ENCODE measurements around the gene ARHGEF2. TPM values are rescaled to one million over a fixed set of nuclear protein-coding genes. Genes with fewer than 3 reads are reported as not detected.
A peak's percentile ranks its signal among the peaks of the same experiment; 100 is the strongest.

The ARHGEF2 gene
- total RNA-seq, 1 experiment from 2014 or later: 85.0 TPM

DNA sequence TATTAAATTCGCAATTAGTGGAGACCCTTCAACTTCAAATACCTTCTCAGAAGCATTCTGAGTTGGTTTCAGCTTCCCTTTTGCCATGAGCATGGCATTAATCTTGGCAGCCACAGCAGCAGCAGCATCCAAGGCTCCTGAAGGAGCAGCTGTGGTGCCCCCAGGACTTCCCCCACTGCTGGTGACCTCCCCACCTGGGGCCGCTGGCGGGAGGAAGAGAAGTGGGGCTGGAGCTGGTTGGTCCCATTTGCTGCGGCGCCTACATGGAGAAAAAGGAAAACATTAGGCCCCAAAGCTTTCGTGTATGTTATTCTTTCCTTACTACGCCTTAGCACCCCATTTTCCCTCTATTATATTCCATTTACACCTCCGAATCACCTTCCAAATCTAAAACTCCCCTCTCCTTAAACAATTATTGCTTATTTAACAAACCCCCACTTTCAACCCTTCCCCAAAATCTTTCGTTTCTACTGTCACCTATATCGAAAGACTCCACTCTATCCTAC is 44.7 kb downstream of the ARHGEF2 start:
- peak overlapping the region; percentile 45; the same call in 1 of the 2 replicates for H2AFZ ChIP-seq
- peaks cover 45% of the 10 kb centered on the region for H3K36me3 ChIP-seq (ENCODE audit: low read depth)
- intact Hi-C loops (cut with micrococcal nuclease; ENCODE audit: unreplicated experiment): loop anchor here (5.0 to 10.0 kb wide), 2 partner anchors 69 to 281 kb away; partner anchors contain the start of gene PMF1
- BruUV-seq (replicated peaks): no TSS peak
- H4K20me1 ChIP-seq (ENCODE audit: insufficient read depth): peaks cover 34% of the 10 kb centered on the region
- peaks cover 46% of the 10 kb centered on the region for H3K4me1 ChIP-seq (replicated peaks; ENCODE audit: insufficient read depth)
- TF ChIP-seq, protein P1, sequence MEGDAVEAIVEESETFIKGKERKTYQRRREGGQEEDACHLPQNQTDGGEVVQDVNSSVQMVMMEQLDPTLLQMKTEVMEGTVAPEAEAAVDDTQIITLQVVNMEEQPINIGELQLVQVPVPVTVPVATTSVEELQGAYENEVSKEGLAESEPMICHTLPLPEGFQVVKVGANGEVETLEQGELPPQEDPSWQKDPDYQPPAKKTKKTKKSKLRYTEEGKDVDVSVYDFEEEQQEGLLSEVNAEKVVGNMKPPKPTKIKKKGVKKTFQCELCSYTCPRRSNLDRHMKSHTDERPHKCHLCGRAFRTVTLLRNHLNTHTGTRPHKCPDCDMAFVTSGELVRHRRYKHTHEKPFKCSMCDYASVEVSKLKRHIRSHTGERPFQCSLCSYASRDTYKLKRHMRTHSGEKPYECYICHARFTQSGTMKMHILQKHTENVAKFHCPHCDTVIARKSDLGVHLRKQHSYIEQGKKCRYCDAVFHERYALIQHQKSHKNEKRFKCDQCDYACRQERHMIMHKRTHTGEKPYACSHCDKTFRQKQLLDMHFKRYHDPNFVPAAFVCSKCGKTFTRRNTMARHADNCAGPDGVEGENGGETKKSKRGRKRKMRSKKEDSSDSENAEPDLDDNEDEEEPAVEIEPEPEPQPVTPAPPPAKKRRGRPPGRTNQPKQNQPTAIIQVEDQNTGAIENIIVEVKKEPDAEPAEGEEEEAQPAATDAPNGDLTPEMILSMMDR (conservative IDR thresholded peaks at IDR 0.05): no peak
- TF ChIP-seq EZH2 (IDR thresholded peaks at IDR 0.05; ENCODE audit: low read depth): no peak
- ChIA-PET POLR2A (ENCODE audit: unreplicated experiment) (interaction anchor here (0.6 to 1.0 kb wide), 3 partner anchors 42 to 348 kb away, joined by 3 to 5 read pairs (median 3); no protein-coding TSS in a partner anchor), CTCF (interaction anchor here (0.5 kb wide), 1 partner anchor 249 kb away, joined by 8 read pairs; no protein-coding TSS in a partner anchor)
- peak overlapping the region; percentile 95 for H3K4me2 ChIP-seq
- H3K9me3 ChIP-seq (ENCODE audit: insufficient read depth, low read depth): no peaks in the 10 kb centered on the region
- H3K27ac ChIP-seq: peak overlapping the region; percentile 92
- no peak for DNase-seq
- no peaks in the 10 kb centered on the region for H3K9me2 ChIP-seq (ENCODE audit: insufficient read depth)
- peaks cover 66% of the 10 kb centered on the region for H3F3A ChIP-seq (ENCODE audit: insufficient read depth, low read depth)
- peak overlapping the region; percentile 84 for H3K4me3 ChIP-seq
- H3K27me3 ChIP-seq (ENCODE audit: insufficient read depth, low read depth): no peaks in the 10 kb centered on the region
- peaks cover 55% of the 10 kb centered on the region for H3K79me2 ChIP-seq (ENCODE audit: low read depth)

DNA sequence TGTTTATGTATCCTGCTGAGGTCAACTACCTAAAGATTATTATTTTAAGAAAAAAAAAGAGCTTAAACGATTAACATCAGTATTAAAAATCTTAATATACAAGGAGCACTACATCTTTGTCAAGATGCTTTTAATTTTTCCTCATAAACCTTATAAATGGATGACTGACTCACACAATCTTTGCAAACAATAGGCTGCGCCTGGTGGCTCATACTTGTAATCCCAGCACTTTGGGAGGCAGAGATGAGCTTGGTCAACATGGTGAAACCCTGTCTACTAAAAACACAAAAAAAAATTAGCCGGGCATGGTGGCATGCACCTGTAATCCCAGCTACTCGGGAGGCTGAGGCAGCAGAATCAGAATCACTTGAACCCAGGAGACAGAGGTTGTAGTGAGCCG is 45.9 kb downstream of the ARHGEF2 start:
- intact Hi-C loops (cut with micrococcal nuclease; ENCODE audit: unreplicated experiment): loop anchor here (5.0 to 10.0 kb wide), 2 partner anchors 70 to 282 kb away; partner anchors contain the start of gene PMF1
- Histone ChIP-seq H3K4me3 (peak overlapping the region; percentile 84), H3K9me3 (ENCODE audit: insufficient read depth, low read depth) (no peaks in the 10 kb centered on the region), H3K9me2 (ENCODE audit: insufficient read depth) (no peaks in the 10 kb centered on the region), H3K36me3 (ENCODE audit: low read depth) (peaks cover 49% of the 10 kb centered on the region), H4K20me1 (ENCODE audit: insufficient read depth) (peaks cover 42% of the 10 kb centered on the region), H3F3A (ENCODE audit: insufficient read depth, low read depth) (peaks cover 66% of the 10 kb centered on the region), H3K27ac (peak overlapping the region; percentile 92), H3K4me2 (peak overlapping the region; percentile 95), H3K27me3 (ENCODE audit: insufficient read depth, low read depth) (no peaks in the 10 kb centered on the region), H3K79me2 (ENCODE audit: low read depth) (peaks cover 66% of the 10 kb centered on the region), H3K4me1 (replicated peaks; ENCODE audit: insufficient read depth) (peaks cover 42% of the 10 kb centered on the region), H2AFZ (no peak overlapping the region)
- peak in 1 of 2 experiments; percentile 55 for DNase-seq
- TF ChIP-seq, protein P1 (conservative IDR thresholded peaks at IDR 0.05): no peak
- TF ChIP-seq EZH2 (IDR thresholded peaks at IDR 0.05; ENCODE audit: low read depth): no peak
- ChIA-PET CTCF (interaction anchor here (0.6 to 1.3 kb wide), 3 partner anchors 57 to 161 kb away, joined by 4 to 16 read pairs (median 6); partner anchors contain the start of gene UBQLN4), POLR2A (ENCODE audit: unreplicated experiment) (interaction anchor here (0.5 to 0.8 kb wide), 6 partner anchors 11 to 1845 kb away, joined by 3 to 18 read pairs (median 6); no protein-coding TSS in a partner anchor)
- BruUV-seq (replicated peaks): no TSS peak

DNA sequence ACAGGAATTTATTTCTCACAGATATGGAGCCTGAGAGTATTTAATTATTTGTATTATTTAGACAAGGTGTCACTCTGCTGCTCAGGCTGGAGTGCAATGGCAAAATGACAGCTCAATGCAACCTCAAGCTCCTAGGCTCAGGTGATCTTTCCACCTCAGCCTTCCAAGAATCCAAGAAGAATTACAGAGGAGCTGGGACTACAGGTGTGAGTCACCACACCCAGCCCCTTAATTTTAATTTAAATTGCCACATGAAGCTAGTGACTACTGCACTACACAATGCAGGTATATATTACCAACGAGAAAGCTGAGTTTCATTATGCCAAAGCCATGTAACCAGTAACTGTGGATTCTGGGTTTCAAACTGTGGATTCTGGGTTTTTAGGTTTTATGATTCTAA is 46.3 kb downstream of the ARHGEF2 start:
- Histone ChIP-seq H3K4me3 (peak overlapping the region; percentile 84; the same call in 1 of the 2 replicates), H3K4me2 (peak overlapping the region; percentile 95), H3K27ac (peak overlapping the region; percentile 92), H3K4me1 (replicated peaks; ENCODE audit: insufficient read depth) (peaks cover 42% of the 10 kb centered on the region), H4K20me1 (ENCODE audit: insufficient read depth) (peaks cover 45% of the 10 kb centered on the region), H3K9me3 (ENCODE audit: insufficient read depth, low read depth) (no peaks in the 10 kb centered on the region), H3F3A (ENCODE audit: insufficient read depth, low read depth) (peaks cover 68% of the 10 kb centered on the region), H3K79me2 (ENCODE audit: low read depth) (peaks cover 71% of the 10 kb centered on the region), H3K27me3 (ENCODE audit: insufficient read depth, low read depth) (no peaks in the 10 kb centered on the region), H2AFZ (no peak overlapping the region), H3K9me2 (ENCODE audit: insufficient read depth) (no peaks in the 10 kb centered on the region), H3K36me3 (ENCODE audit: low read depth) (peaks cover 52% of the 10 kb centered on the region)
- ChIA-PET CTCF (interaction anchor here (0.6 to 1.3 kb wide), 3 partner anchors 58 to 161 kb away, joined by 4 to 16 read pairs (median 6); partner anchors contain the start of gene UBQLN4), POLR2A (ENCODE audit: unreplicated experiment) (interaction anchor here (0.5 to 0.8 kb wide), 9 partner anchors 11 to 1845 kb away, joined by 3 to 18 read pairs (median 6); partner anchors contain the start of gene LENEP)
- intact Hi-C loops (cut with micrococcal nuclease; ENCODE audit: unreplicated experiment): loop anchor here (5.0 to 10.0 kb wide), 2 partner anchors 70 to 283 kb away; partner anchors contain the start of gene PMF1
- TF ChIP-seq EZH2 (IDR thresholded peaks at IDR 0.05; ENCODE audit: low read depth): no peak
- peak; percentile 37 to 80 for DNase-seq
- BruUV-seq (replicated peaks): no TSS peak

All from PC-9 (cell line).